HEK293 (cell line): ENCODE data around the gene HMCN1.

Source experiments
- CTCF ChIA-PET: fragments of 350-600 bp; formaldehyde crosslinking; extraction: SDS; loops from one replicate; lab custom pipeline; 2021; ENCODE audit warnings: antibody characterized with exemption; lab: Yijun Ruan, JAX
- POLR2A ChIA-PET: fragments of 300-600 bp; formaldehyde crosslinking; extraction: SDS; loops from one replicate; lab custom pipeline; 2020; ENCODE audit warnings: antibody characterized with exemption, inconsistent platforms; lab: Yijun Ruan, JAX
- H3K27ac ChIP-seq: fragments of 200-500 bp; sonication (Bioruptor generic); 2 replicates; pipeline ENCODE4 v1.5.1; 2014; ENCODE audit warnings: low read depth, low read length, control low read depth, inconsistent platforms; ENCODE audit errors: extremely low read depth
- H3K36me3 ChIP-seq, 2 experiments: fragments of 200-500 bp in 1 of 2; sonication (Bioruptor generic) in 1 of 2; 1 replicate in 1 of 2; 2 replicates in 1 of 2; pipeline ENCODE4 v1.5.1; 2014 to 2017; ENCODE audit warnings: inconsistent platforms in 2 of 2, low read length in 2 of 2; ENCODE audit not compliant: control insufficient read depth in 2 of 2, insufficient read depth in 1 of 2
- H3K4me1 ChIP-seq: fragments of 200-500 bp; sonication (Bioruptor generic); 2 replicates; pipeline ENCODE4 v1.5.1; 2014; ENCODE audit warnings: mild to moderate bottlenecking, low read length, inconsistent platforms; ENCODE audit not compliant: control insufficient read depth, insufficient read depth
- H3K4me3 ChIP-seq: 2 replicates; pipeline ENCODE4 v1.5.1; 2011; ENCODE audit warnings: low read depth, mild to moderate bottlenecking, control low read depth, low read length, moderate library complexity
- H3K9me3 ChIP-seq: fragments of 200-500 bp; sonication (Bioruptor generic); 2 replicates; pipeline ENCODE4 v1.5.1; 2014; ENCODE audit warnings: low read depth, low read length, inconsistent platforms; ENCODE audit not compliant: control insufficient read depth, insufficient read depth
- BCL11A ChIP-seq: fragments of 450-650 bp; formaldehyde crosslinking; IDR thresholded peaks from 2 replicates; pipeline ENCODE4 v1.5.1; 2016; ENCODE audit warnings: low read depth, missing biosample characterization, missing genetic modification characterization
- EGR2 ChIP-seq: fragments of 450-650 bp; formaldehyde crosslinking; IDR thresholded peaks from 2 replicates; pipeline ENCODE4 v1.5.1; 2016; ENCODE audit warnings: low read depth, missing biosample characterization, missing genetic modification characterization
- PBX3 ChIP-seq: sonication (generic); formaldehyde crosslinking; IDR thresholded peaks from 2 replicates; pipeline ENCODE4 v1.8.1; 2022; ENCODE audit warnings: mild to moderate bottlenecking, moderate library complexity, missing genetic modification reagents
- PRDM2 ChIP-seq: fragments of 450-650 bp; formaldehyde crosslinking; IDR thresholded peaks from 2 replicates; pipeline ENCODE4 v1.5.1; 2016; ENCODE audit warnings: missing biosample characterization, missing genetic modification characterization, borderline replicate concordance
- ZFP37 ChIP-seq: fragments of 450-650 bp; formaldehyde crosslinking; IDR thresholded peaks from 2 replicates; pipeline ENCODE4 v1.5.1; 2016; ENCODE audit warnings: missing biosample characterization, missing genetic modification characterization
- ZNF146 ChIP-seq: fragments of 450-650 bp; formaldehyde crosslinking; IDR thresholded peaks from 2 replicates; pipeline ENCODE4 v1.5.1; 2016; ENCODE audit warnings: missing biosample characterization, missing genetic modification characterization
- ZNF223 ChIP-seq: fragments of 450-650 bp; formaldehyde crosslinking; IDR thresholded peaks from 2 replicates; pipeline ENCODE4 v1.5.1; 2016; ENCODE audit warnings: missing biosample characterization, missing genetic modification characterization
- ZNF248 ChIP-seq: fragments of 450-650 bp; formaldehyde crosslinking; IDR thresholded peaks from 2 replicates; pipeline ENCODE4 v1.5.1; 2017; ENCODE audit warnings: missing biosample characterization, missing genetic modification characterization
- ZNF274 ChIP-seq, 2 experiments: fragments of 200-500 bp in 1 of 2; fragments of 450-650 bp in 1 of 2; sonication (Bioruptor generic) in 1 of 2; formaldehyde crosslinking in 1 of 2; IDR thresholded peaks; 2 replicates each; pipeline versions ENCODE4 v1.5.1 to v1.6.1; 2014 to 2016; ENCODE audit warnings: borderline replicate concordance in 1 of 2, inconsistent platforms in 1 of 2, low read length in 1 of 2, missing biosample characterization in 1 of 2, missing genetic modification characterization in 1 of 2
- ZNF341 ChIP-seq: fragments of 450-650 bp; formaldehyde crosslinking; IDR thresholded peaks from 2 replicates; pipeline ENCODE4; 2016; ENCODE audit warnings: low read depth, missing biosample characterization, missing genetic modification characterization
- ZNF350 ChIP-seq: fragments of 450-650 bp; formaldehyde crosslinking; IDR thresholded peaks from 2 replicates; pipeline ENCODE4 v1.5.0; 2017; ENCODE audit warnings: missing biosample characterization, mild to moderate bottlenecking, missing genetic modification characterization
- ZNF654 ChIP-seq: fragments of 450-650 bp; formaldehyde crosslinking; IDR thresholded peaks from 2 replicates; pipeline ENCODE4 v1.5.1; 2016; ENCODE audit warnings: low read depth, missing biosample characterization, missing genetic modification characterization
- ZNF76 ChIP-seq: fragments of 450-650 bp; formaldehyde crosslinking; IDR thresholded peaks from 2 replicates; pipeline ENCODE4; 2016; ENCODE audit warnings: low read depth, missing biosample characterization, missing genetic modification characterization, borderline replicate concordance
- ZSCAN5A ChIP-seq: fragments of 450-650 bp; formaldehyde crosslinking; IDR thresholded peaks from 2 replicates; pipeline ENCODE4 v1.5.1; 2016; ENCODE audit warnings: missing biosample characterization, missing genetic modification characterization
- TF ChIP-seq, protein P1 (sequence below): fragments of 450-650 bp; formaldehyde crosslinking; IDR thresholded peaks from 2 replicates; pipeline ENCODE4 v1.5.1; 2016; ENCODE audit warnings: missing biosample characterization, missing genetic modification characterization, borderline replicate concordance
- TF ChIP-seq, protein P2 (sequence below): fragments of 450-650 bp; formaldehyde crosslinking; IDR thresholded peaks from 2 replicates; pipeline ENCODE4 v1.5.1; 2017; ENCODE audit warnings: missing biosample characterization, missing genetic modification characterization
- TF ChIP-seq, protein P3 (sequence below): fragments of 450-650 bp; formaldehyde crosslinking; IDR thresholded peaks from 2 replicates; pipeline ENCODE4 v1.5.1; 2017; ENCODE audit warnings: missing biosample characterization, missing genetic modification characterization

Gene HMCN1

GRCh38 chr1:185849014-185849413, 114.8 kb downstream of the HMCN1 start:
- POLR2A ChIA-PET = no interaction called here
- no peaks in the 10 kb centered on the region for H3K4me1 ChIP-seq
- no peak overlapping the region for H3K27ac ChIP-seq
- TF ChIP-seq ZNF248 (tag by site-specific recombination) (no peak), ZNF341 (no peak), ZFP37 (tag by site-specific recombination) (no peak), EGR2 (no peak), ZNF223 (tag by site-specific recombination) (no peak), ZSCAN5A (tag by site-specific recombination) (no peak), ZNF654 (tag by site-specific recombination) (no peak), PBX3 (CRISPR knock-in tag) (no peak), ZNF146 (tag by site-specific recombination) (no peak), BCL11A (no peak), ZNF274 (IDR thresholded peaks at IDR 0.05; ENCODE audit: low read length) (no peak), ZNF274 (tag by site-specific recombination; IDR thresholded peaks at IDR 0.05; ENCODE audit: borderline replicate concordance) (no peak), ZNF350 (tag by site-specific recombination) (no peak), PRDM2 (tag by site-specific recombination) (no peak), ZNF76 (no peak)
- TF ChIP-seq, protein P1, sequence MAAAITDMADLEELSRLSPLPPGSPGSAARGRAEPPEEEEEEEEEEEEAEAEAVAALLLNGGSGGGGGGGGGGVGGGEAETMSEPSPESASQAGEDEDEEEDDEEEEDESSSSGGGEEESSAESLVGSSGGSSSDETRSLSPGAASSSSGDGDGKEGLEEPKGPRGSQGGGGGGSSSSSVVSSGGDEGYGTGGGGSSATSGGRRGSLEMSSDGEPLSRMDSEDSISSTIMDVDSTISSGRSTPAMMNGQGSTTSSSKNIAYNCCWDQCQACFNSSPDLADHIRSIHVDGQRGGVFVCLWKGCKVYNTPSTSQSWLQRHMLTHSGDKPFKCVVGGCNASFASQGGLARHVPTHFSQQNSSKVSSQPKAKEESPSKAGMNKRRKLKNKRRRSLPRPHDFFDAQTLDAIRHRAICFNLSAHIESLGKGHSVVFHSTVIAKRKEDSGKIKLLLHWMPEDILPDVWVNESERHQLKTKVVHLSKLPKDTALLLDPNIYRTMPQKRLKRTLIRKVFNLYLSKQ (tag by site-specific recombination) = no peak
- TF ChIP-seq, protein P2, sequence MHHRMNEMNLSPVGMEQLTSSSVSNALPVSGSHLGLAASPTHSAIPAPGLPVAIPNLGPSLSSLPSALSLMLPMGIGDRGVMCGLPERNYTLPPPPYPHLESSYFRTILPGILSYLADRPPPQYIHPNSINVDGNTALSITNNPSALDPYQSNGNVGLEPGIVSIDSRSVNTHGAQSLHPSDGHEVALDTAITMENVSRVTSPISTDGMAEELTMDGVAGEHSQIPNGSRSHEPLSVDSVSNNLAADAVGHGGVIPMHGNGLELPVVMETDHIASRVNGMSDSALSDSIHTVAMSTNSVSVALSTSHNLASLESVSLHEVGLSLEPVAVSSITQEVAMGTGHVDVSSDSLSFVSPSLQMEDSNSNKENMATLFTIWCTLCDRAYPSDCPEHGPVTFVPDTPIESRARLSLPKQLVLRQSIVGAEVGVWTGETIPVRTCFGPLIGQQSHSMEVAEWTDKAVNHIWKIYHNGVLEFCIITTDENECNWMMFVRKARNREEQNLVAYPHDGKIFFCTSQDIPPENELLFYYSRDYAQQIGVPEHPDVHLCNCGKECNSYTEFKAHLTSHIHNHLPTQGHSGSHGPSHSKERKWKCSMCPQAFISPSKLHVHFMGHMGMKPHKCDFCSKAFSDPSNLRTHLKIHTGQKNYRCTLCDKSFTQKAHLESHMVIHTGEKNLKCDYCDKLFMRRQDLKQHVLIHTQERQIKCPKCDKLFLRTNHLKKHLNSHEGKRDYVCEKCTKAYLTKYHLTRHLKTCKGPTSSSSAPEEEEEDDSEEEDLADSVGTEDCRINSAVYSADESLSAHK (tag by site-specific recombination) = no peak
- TF ChIP-seq, protein P3, sequence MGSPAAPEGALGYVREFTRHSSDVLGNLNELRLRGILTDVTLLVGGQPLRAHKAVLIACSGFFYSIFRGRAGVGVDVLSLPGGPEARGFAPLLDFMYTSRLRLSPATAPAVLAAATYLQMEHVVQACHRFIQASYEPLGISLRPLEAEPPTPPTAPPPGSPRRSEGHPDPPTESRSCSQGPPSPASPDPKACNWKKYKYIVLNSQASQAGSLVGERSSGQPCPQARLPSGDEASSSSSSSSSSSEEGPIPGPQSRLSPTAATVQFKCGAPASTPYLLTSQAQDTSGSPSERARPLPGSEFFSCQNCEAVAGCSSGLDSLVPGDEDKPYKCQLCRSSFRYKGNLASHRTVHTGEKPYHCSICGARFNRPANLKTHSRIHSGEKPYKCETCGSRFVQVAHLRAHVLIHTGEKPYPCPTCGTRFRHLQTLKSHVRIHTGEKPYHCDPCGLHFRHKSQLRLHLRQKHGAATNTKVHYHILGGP (tag by site-specific recombination) = no peak
- no peak overlapping the region for H3K4me3 ChIP-seq
- H3K36me3 ChIP-seq = no peaks in the 10 kb centered on the region
- H3K9me3 ChIP-seq = no peaks in the 10 kb centered on the region
- CTCF ChIA-PET = no interaction called here
